IPS-15b (cell line): Measurements from ENCODE around the gene TNRC6B.
"Not testable (repeated sequence)": the region's sequence is repeated elsewhere in the genome, so short reads cannot be mapped to it uniquely, and the experiment has no call there.

Experiments used
- H3K27me3 ChIP-seq: one replicate; pipeline ENCODE4 v1.6.1; 2013; ENCODE audit warnings: low read length; ENCODE audit not compliant: control insufficient read depth, insufficient read depth
- H3K36me3 ChIP-seq: one replicate; pipeline ENCODE4 v1.6.1; 2013; ENCODE audit warnings: low read length; ENCODE audit not compliant: control insufficient read depth, insufficient read depth
- H3K4me1 ChIP-seq: one replicate; pipeline ENCODE4 v1.6.1; 2013; ENCODE audit warnings: mild to moderate bottlenecking, low read length; ENCODE audit not compliant: control insufficient read depth, insufficient read depth
- H3K4me3 ChIP-seq: one replicate; pipeline ENCODE4 v1.5.1; 2013; ENCODE audit warnings: low read depth, low read length
- H3K9ac ChIP-seq: one replicate; pipeline ENCODE4 v1.6.1; 2013; ENCODE audit warnings: low read depth, mild to moderate bottlenecking, low read length
- H3K9me3 ChIP-seq: one replicate; pipeline ENCODE4 v1.6.1; 2013; ENCODE audit warnings: mild to moderate bottlenecking, low read length; ENCODE audit not compliant: control insufficient read depth, insufficient read depth

TNRC6B gene, protein sequence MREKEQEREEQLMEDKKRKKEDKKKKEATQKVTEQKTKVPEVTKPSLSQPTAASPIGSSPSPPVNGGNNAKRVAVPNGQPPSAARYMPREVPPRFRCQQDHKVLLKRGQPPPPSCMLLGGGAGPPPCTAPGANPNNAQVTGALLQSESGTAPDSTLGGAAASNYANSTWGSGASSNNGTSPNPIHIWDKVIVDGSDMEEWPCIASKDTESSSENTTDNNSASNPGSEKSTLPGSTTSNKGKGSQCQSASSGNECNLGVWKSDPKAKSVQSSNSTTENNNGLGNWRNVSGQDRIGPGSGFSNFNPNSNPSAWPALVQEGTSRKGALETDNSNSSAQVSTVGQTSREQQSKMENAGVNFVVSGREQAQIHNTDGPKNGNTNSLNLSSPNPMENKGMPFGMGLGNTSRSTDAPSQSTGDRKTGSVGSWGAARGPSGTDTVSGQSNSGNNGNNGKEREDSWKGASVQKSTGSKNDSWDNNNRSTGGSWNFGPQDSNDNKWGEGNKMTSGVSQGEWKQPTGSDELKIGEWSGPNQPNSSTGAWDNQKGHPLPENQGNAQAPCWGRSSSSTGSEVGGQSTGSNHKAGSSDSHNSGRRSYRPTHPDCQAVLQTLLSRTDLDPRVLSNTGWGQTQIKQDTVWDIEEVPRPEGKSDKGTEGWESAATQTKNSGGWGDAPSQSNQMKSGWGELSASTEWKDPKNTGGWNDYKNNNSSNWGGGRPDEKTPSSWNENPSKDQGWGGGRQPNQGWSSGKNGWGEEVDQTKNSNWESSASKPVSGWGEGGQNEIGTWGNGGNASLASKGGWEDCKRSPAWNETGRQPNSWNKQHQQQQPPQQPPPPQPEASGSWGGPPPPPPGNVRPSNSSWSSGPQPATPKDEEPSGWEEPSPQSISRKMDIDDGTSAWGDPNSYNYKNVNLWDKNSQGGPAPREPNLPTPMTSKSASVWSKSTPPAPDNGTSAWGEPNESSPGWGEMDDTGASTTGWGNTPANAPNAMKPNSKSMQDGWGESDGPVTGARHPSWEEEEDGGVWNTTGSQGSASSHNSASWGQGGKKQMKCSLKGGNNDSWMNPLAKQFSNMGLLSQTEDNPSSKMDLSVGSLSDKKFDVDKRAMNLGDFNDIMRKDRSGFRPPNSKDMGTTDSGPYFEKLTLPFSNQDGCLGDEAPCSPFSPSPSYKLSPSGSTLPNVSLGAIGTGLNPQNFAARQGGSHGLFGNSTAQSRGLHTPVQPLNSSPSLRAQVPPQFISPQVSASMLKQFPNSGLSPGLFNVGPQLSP (N-terminal part only)

GRCh38 chr22:40177738-40178416 lies at the start of gene TNRC6B:
TSS of gene TNRC6B (plus strand) at chr22:40177925. CDS start at chr22:40178136, 211 bp downstream.
- peak within 1 kb of the TSS; percentile 84 for H3K4me3 ChIP-seq
- peak within 1 kb of the TSS; percentile 98 for H3K9ac ChIP-seq
- peaks cover 34% of the 10 kb centered on the region for H3K4me1 ChIP-seq
- no peaks in the 10 kb centered on the region for H3K9me3 ChIP-seq
- H3K27me3 ChIP-seq: no peaks in the 10 kb centered on the region
- no peaks in the 10 kb centered on the region for H3K36me3 ChIP-seq

DNA sequence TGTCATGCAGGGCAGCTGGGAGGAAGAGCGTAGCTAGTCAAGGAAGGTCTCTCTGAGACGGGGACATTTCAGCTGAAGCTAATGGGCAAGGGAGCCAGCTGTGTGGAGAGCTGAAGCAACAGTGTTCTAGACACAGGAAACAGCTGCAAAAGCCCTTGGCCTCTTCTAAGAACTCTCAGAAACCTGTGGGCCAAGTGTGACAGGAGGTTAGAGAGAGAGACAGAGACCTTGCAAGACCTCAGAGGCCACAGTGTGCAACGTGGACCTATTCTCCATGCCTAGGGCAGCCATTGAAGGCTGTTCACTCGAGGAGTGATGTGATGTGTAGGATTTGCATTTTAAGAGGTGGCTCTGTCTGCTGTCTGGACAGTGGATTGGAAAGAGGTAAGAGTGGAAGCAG lies 48.7 kb upstream of the TNRC6B start:
- Histone ChIP-seq H3K36me3 (no peaks in the 10 kb centered on the region), H3K4me1 (no peaks in the 10 kb centered on the region), H3K9me3 (no peaks in the 10 kb centered on the region), H3K4me3 (no peak overlapping the region), H3K9ac (no peak overlapping the region), H3K27me3 (no peaks in the 10 kb centered on the region)

GRCh38 chr22:40137132-40137531 lies 40.6 kb upstream of the TNRC6B start:
- Histone ChIP-seq H3K27me3 (no peaks in the 10 kb centered on the region), H3K36me3 (no peaks in the 10 kb centered on the region), H3K9me3 (no peaks in the 10 kb centered on the region)

DNA sequence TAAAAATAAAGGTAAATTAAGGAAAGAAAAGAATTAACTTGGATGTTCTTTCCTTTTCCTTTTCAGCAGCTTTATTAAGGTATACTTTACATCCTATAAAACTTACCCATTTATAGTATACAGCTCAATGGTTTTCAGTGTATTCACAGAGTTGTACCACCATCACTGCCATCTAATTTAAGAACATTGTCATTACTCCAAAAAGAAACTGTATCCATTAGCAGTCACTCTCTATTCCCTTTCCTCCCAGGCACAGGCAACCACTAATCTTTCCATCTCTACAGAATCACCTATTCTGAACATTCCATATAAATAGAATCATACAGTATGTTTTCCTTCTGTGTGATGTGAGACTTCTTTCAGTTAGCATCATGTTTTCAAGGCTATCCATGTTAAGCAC lies 38.9 kb upstream of the TNRC6B start:
- Histone ChIP-seq H3K9ac (no peak overlapping the region), H3K27me3 (no peaks in the 10 kb centered on the region), H3K36me3 (no peaks in the 10 kb centered on the region), H3K4me3 (no peak overlapping the region), H3K4me1 (no peaks in the 10 kb centered on the region), H3K9me3 (no peaks in the 10 kb centered on the region)

More at GRCh38 chr22:40137132-40137531, 40.6 kb upstream of the TNRC6B start:
- no peaks in the 10 kb centered on the region for H3K4me1 ChIP-seq
- H3K9ac ChIP-seq: no peak overlapping the region
- no peak overlapping the region for H3K4me3 ChIP-seq

GRCh38 chr22:40147388-40148176 lies 30.1 kb upstream of the TNRC6B start:
- Histone ChIP-seq H3K36me3 (no peaks in the 10 kb centered on the region), H3K4me3 (no peak overlapping the region), H3K9me3 (no peaks in the 10 kb centered on the region), H3K9ac (no peak overlapping the region), H3K4me1 (no peaks in the 10 kb centered on the region), H3K27me3 (no peaks in the 10 kb centered on the region)

DNA sequence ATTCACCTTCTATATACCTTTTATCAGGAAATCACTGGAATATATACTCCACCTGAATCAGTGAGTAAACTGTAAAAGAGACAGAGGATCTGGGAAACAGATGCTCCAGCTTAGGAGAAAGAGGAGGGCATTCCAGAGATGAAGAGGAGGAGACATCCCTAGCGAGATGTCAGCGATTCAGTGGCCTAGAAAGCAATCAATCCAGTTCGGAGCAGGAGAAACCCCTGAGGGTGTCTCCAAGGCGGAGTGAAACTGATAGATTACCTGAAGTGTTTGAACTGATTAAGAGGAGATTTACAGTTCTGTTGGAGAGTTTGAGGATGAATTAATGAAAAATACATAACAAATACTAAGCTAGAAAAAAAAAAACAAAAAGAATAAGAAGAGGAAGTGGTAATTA lies 24.5 kb upstream of the TNRC6B start:
- H3K36me3 ChIP-seq: no peaks in the 10 kb centered on the region
- no peak overlapping the region for H3K4me3 ChIP-seq
- H3K4me1 ChIP-seq: no peaks in the 10 kb centered on the region
- H3K9ac ChIP-seq: no peak overlapping the region
- H3K9me3 ChIP-seq: no peaks in the 10 kb centered on the region
- H3K27me3 ChIP-seq: no peaks in the 10 kb centered on the region

- H3K9me3 ChIP-seq: no peaks in the 10 kb centered on the region
- no peaks in the 10 kb centered on the region for H3K4me1 ChIP-seq
- no peaks in the 10 kb centered on the region for H3K27me3 ChIP-seq
- no peak overlapping the region for H3K4me3 ChIP-seq
- no peak overlapping the region for H3K9ac ChIP-seq
- no peaks in the 10 kb centered on the region for H3K36me3 ChIP-seq
These were observed 24.0 kb upstream of the TNRC6B start for GRCh38 chr22:40153705-40154104.

GRCh38 chr22:40156001-40156516 lies 21.7 kb upstream of the TNRC6B start:
- no peaks in the 10 kb centered on the region for H3K27me3 ChIP-seq
- H3K36me3 ChIP-seq: no peaks in the 10 kb centered on the region
- H3K9me3 ChIP-seq: no peaks in the 10 kb centered on the region
- H3K4me1 ChIP-seq: no peaks in the 10 kb centered on the region
- H3K9ac ChIP-seq: no peak overlapping the region
- no peak overlapping the region for H3K4me3 ChIP-seq

DNA sequence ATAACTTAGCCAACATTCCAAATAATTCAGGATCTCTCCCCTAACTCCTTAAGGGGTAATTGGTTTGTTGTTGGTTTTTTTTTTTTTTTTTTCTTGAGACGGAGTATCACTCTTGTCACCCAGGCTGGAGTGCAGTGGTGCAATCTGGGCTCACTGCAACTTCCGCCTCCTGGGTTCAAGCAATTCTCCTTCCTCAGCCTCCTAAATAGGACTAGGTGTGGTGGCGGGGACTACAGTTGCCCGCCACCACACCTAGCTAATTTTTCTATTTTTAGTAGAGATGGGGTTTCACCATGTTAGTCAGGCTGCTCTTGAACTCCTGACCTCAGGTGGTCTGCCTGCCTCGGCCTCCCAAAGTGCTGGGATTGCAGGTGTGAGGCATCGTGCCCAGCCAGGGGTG lies 21.0 kb upstream of the TNRC6B start:
- H3K4me3 ChIP-seq, H3K27me3 ChIP-seq, H3K9ac ChIP-seq, H3K4me1 ChIP-seq, H3K36me3 ChIP-seq, H3K9me3 ChIP-seq: not testable (repeated sequence)

- Histone ChIP-seq H3K9me3 (no peaks in the 10 kb centered on the region), H3K4me1 (no peaks in the 10 kb centered on the region), H3K36me3 (no peaks in the 10 kb centered on the region), H3K9ac (no peak overlapping the region), H3K27me3 (no peaks in the 10 kb centered on the region), H3K4me3 (no peak overlapping the region)
These were observed 20.3 kb upstream of the TNRC6B start for GRCh38 chr22:40157330-40157945.
